ACC112 (cell line): ENCODE measurements around the gene CCDC197.

Source experiments
- H2AFZ ChIP-seq: fragments of 200-600 bp; sonication (generic); one replicate; pipeline ENCODE4 v1.6.0; 2017; ENCODE audit warnings: antibody characterized with exemption, low read length; ENCODE audit not compliant: unreplicated experiment
- H3K27ac ChIP-seq: fragments of 200-600 bp; sonication (generic); 2 replicates; pipeline ENCODE4 v1.5.1; 2014; ENCODE audit warnings: low read depth, mild to moderate bottlenecking, antibody characterized with exemption, low read length, moderate library complexity
- H3K27me3 ChIP-seq: fragments of 200-600 bp; sonication (generic); 2 replicates; pipeline ENCODE4 v1.6.1; 2014; ENCODE audit warnings: mild to moderate bottlenecking, antibody characterized with exemption, low read length, moderate library complexity, mixed read lengths; ENCODE audit not compliant: insufficient read depth
- H3K36me3 ChIP-seq: fragments of 200-600 bp; sonication (generic); 2 replicates; pipeline ENCODE4 v1.6.1; 2016; ENCODE audit warnings: mild to moderate bottlenecking, antibody characterized with exemption, low read length, moderate library complexity, mixed read lengths; ENCODE audit not compliant: insufficient read depth
- H3K4me1 ChIP-seq: fragments of 200-600 bp; sonication (generic); one replicate; pipeline ENCODE4 v1.6.1; 2016; ENCODE audit warnings: low read length, mixed read lengths; ENCODE audit not compliant: insufficient read depth, unreplicated experiment, control insufficient read depth
- H3K4me3 ChIP-seq: fragments of 200-600 bp; sonication (generic); 2 replicates; pipeline ENCODE4 v1.5.1; 2014; ENCODE audit warnings: mild to moderate bottlenecking, low read depth, low read length
- H3K79me2 ChIP-seq: fragments of 200-600 bp; sonication (generic); one replicate; pipeline ENCODE4 v1.6.0; 2016; ENCODE audit warnings: low read length; ENCODE audit not compliant: control insufficient read depth, unreplicated experiment, insufficient read depth

CCDC197 gene

GRCh38 chr14:93971635-93972027 is 25.5 kb upstream of the CCDC197 start:
- H2AFZ ChIP-seq: no peak overlapping the region
- H3K27me3 ChIP-seq: peaks cover 6% of the 10 kb centered on the region; the same call in 1 of the 2 replicates
- no peaks in the 10 kb centered on the region for H3K79me2 ChIP-seq
- H3K4me3 ChIP-seq: no peak overlapping the region
- no peak overlapping the region for H3K27ac ChIP-seq
- H3K36me3 ChIP-seq: no peaks in the 10 kb centered on the region
- no peaks in the 10 kb centered on the region for H3K4me1 ChIP-seq

- Histone ChIP-seq H3K4me3 (no peak overlapping the region), H3K4me1 (no peaks in the 10 kb centered on the region), H3K36me3 (no peaks in the 10 kb centered on the region), H3K79me2 (no peaks in the 10 kb centered on the region), H2AFZ (no peak overlapping the region), H3K27me3 (peaks cover 6% of the 10 kb centered on the region; the same call in 1 of the 2 replicates), H3K27ac (no peak overlapping the region)
Observed at GRCh38 chr14:93972618-93973205, 24.4 kb upstream of the CCDC197 start.

GRCh38 chr14:93973607-93974006 is 23.5 kb upstream of the CCDC197 start:
- Histone ChIP-seq H3K4me3 (no peak overlapping the region), H3K79me2 (no peaks in the 10 kb centered on the region), H2AFZ (no peak overlapping the region), H3K27me3 (peaks cover 6% of the 10 kb centered on the region; the same call in 1 of the 2 replicates), H3K27ac (no peak overlapping the region), H3K36me3 (no peaks in the 10 kb centered on the region), H3K4me1 (no peaks in the 10 kb centered on the region)

- Histone ChIP-seq H3K36me3 (no peaks in the 10 kb centered on the region), H3K27me3 (peaks cover 6% of the 10 kb centered on the region; the same call in 1 of the 2 replicates), H3K4me1 (no peaks in the 10 kb centered on the region), H3K27ac (no peak overlapping the region), H3K79me2 (no peaks in the 10 kb centered on the region), H2AFZ (no peak overlapping the region), H3K4me3 (no peak overlapping the region)
Observed at GRCh38 chr14:93974299-93974698, 22.8 kb upstream of the CCDC197 start.

GRCh38 chr14:93974833-93975232 is 22.3 kb upstream of the CCDC197 start:
- Histone ChIP-seq H3K4me3 (no peak overlapping the region), H3K36me3 (no peaks in the 10 kb centered on the region), H3K27ac (no peak overlapping the region), H3K27me3 (peaks cover 6% of the 10 kb centered on the region; the same call in 1 of the 2 replicates), H2AFZ (no peak overlapping the region), H3K79me2 (no peaks in the 10 kb centered on the region), H3K4me1 (no peaks in the 10 kb centered on the region)

GRCh38 chr14:93975791-93976476 is 21.2 kb upstream of the CCDC197 start:
- H3K79me2 ChIP-seq: no peaks in the 10 kb centered on the region
- no peak overlapping the region for H3K27ac ChIP-seq
- no peaks in the 10 kb centered on the region for H3K36me3 ChIP-seq
- H3K4me1 ChIP-seq: peaks cover 4% of the 10 kb centered on the region
- peaks cover 6% of the 10 kb centered on the region; the same call in 1 of the 2 replicates for H3K27me3 ChIP-seq
- no peak overlapping the region for H2AFZ ChIP-seq
- H3K4me3 ChIP-seq: peak overlapping the region; percentile 51

- no peak within 1 kb of the TSS for H3K27ac ChIP-seq
- H2AFZ ChIP-seq: no peak within 1 kb of the TSS
- peak within 1 kb of the TSS; percentile 51 for H3K4me3 ChIP-seq
- no peaks in the 10 kb centered on the region for H3K79me2 ChIP-seq
- H3K36me3 ChIP-seq: no peaks in the 10 kb centered on the region
- H3K27me3 ChIP-seq: peaks cover 6% of the 10 kb centered on the region; the same call in 1 of the 2 replicates
- peaks cover 9% of the 10 kb centered on the region for H3K4me1 ChIP-seq
Observed at GRCh38 chr14:93976477-93977057, 20.5 kb upstream of the CCDC197 start, which contains the start of gene ASB2. TSS of gene ASB2 (minus strand) at chr14:93976570. CDS start at chr14:93964539, 12,031 bp downstream.

- peaks cover 9% of the 10 kb centered on the region for H3K4me1 ChIP-seq
- no peak overlapping the region for H3K27ac ChIP-seq
- no peak overlapping the region for H3K4me3 ChIP-seq
- no peaks in the 10 kb centered on the region for H3K36me3 ChIP-seq
- no peaks in the 10 kb centered on the region for H3K79me2 ChIP-seq
- peaks cover 6% of the 10 kb centered on the region; the same call in 1 of the 2 replicates for H3K27me3 ChIP-seq
- no peak overlapping the region for H2AFZ ChIP-seq
Observed at GRCh38 chr14:93977171-93977570, 19.9 kb upstream of the CCDC197 start.

- Histone ChIP-seq H2AFZ (no peak overlapping the region), H3K27me3 (peaks cover 6% of the 10 kb centered on the region; the same call in 1 of the 2 replicates), H3K36me3 (no peaks in the 10 kb centered on the region), H3K27ac (no peak overlapping the region), H3K4me1 (peaks cover 9% of the 10 kb centered on the region), H3K79me2 (no peaks in the 10 kb centered on the region), H3K4me3 (no peak overlapping the region)
Observed at GRCh38 chr14:93977790-93978581, 19.1 kb upstream of the CCDC197 start.

GRCh38 chr14:93978735-93979134 is 18.4 kb upstream of the CCDC197 start:
- Histone ChIP-seq H3K27ac (no peak overlapping the region), H3K4me3 (no peak overlapping the region), H3K27me3 (peaks cover 6% of the 10 kb centered on the region; the same call in 1 of the 2 replicates), H3K4me1 (peaks cover 9% of the 10 kb centered on the region), H3K36me3 (no peaks in the 10 kb centered on the region), H2AFZ (no peak overlapping the region), H3K79me2 (no peaks in the 10 kb centered on the region)
